K562 (cell line): Measurements from ENCODE around the gene TMEM234. TPM values are rescaled to one million over a fixed set of nuclear protein-coding genes. Genes with fewer than 3 reads are reported as not detected.
A peak's percentile ranks its signal among the peaks of the same experiment; 100 is the strongest.

ENCODE experiments used
- ARID3A ChIP-seq: IDR thresholded peaks from 2 replicates; pipeline ENCODE4 v1.6.1; 2012; ENCODE audit warnings: low read depth, low read length, improper control_type of control experiment, borderline replicate concordance
- BDP1 ChIP-seq: IDR thresholded peaks from 3 replicates; pipeline ENCODE4 v1.6.1; 2011; ENCODE audit not compliant: insufficient read length, insufficient read depth
- BHLHE40 ChIP-seq: IDR thresholded peaks from 2 replicates; pipeline ENCODE4 v1.6.1; 2011; ENCODE audit warnings: low read length, improper control_type of control experiment
- C11orf30 ChIP-seq: fragments of 450-650 bp; IDR thresholded peaks from 2 replicates; pipeline ENCODE4 v1.6.1; 2016; ENCODE audit warnings: low read depth, mild to moderate bottlenecking
- CBX2 ChIP-seq: fragments of 200-600 bp; sonication (generic); IDR thresholded peaks from one replicate; pipeline ENCODE4 v1.6.1; 2012; ENCODE audit warnings: mild to moderate bottlenecking, low read length, inconsistent platforms; ENCODE audit not compliant: insufficient read depth, poor library complexity, severe bottlenecking
- CCNT2 ChIP-seq: IDR thresholded peaks from 2 replicates; pipeline ENCODE4 v1.6.1; 2011; ENCODE audit warnings: borderline replicate concordance, low read depth, mild to moderate bottlenecking, moderate library complexity, mixed read lengths, low read length; ENCODE audit not compliant: insufficient read length; ENCODE audit errors: extremely low read depth
- CHCHD3 ChIP-seq: fragments of 250-450 bp; sonication (Bioruptor Pico); IDR thresholded peaks from 2 replicates; pipeline ENCODE4 v2.1.2; 2022; ENCODE audit warnings: mild to moderate bottlenecking
- EP300 ChIP-seq: IDR thresholded peaks from 2 replicates; pipeline ENCODE4 v1.6.1; 2012; ENCODE audit warnings: low read length, improper control_type of control experiment
- EP400 ChIP-seq: fragments of 450-650 bp; IDR thresholded peaks from 2 replicates; pipeline ENCODE4 v1.6.1; 2017; ENCODE audit warnings: antibody characterized with exemption, mild to moderate bottlenecking, moderate library complexity
- HDAC6 ChIP-seq: IDR thresholded peaks from 2 replicates; pipeline ENCODE4 v1.6.1; 2012; ENCODE audit warnings: low read depth, mild to moderate bottlenecking, control low read depth, inconsistent platforms, low read length, moderate library complexity
- HMGXB4 ChIP-seq: sonication (generic); formaldehyde crosslinking; IDR thresholded peaks from 2 replicates; pipeline ENCODE4 v1.8.1; 2023; ENCODE audit warnings: mild to moderate bottlenecking, missing genetic modification reagents
- IRF1 ChIP-seq: sonication (generic); formaldehyde crosslinking; IDR thresholded peaks from 2 replicates; pipeline ENCODE4 v1.8.0; 2022; ENCODE audit warnings: missing genetic modification reagents, mild to moderate bottlenecking, borderline replicate concordance
- KAT2B ChIP-seq: IDR thresholded peaks from one replicate; pipeline ENCODE4 v1.6.1; 2012; ENCODE audit warnings: low read depth, mild to moderate bottlenecking, control low read depth, inconsistent platforms, low read length, moderate library complexity
- KLF16 ChIP-seq: IDR thresholded peaks from 2 replicates; pipeline ENCODE4 v1.6.1; 2016; ENCODE audit warnings: antibody characterized with exemption
- MNT ChIP-seq, 2 experiments: fragments of 450-650 bp; conservative IDR thresholded peaks; 2 replicates each; pipeline ENCODE4 v1.6.1; 2017; ENCODE audit warnings: mild to moderate bottlenecking in 2 of 2, moderate library complexity in 2 of 2
- SMARCA4 ChIP-seq: fragments of 450-650 bp; IDR thresholded peaks from 2 replicates; pipeline ENCODE4 v1.6.1; 2016
- THRA ChIP-seq: fragments of 450-650 bp; IDR thresholded peaks from 2 replicates; pipeline ENCODE4 v1.6.1; 2017; ENCODE audit warnings: mild to moderate bottlenecking, moderate library complexity
- ZNF311 ChIP-seq: fragments of 250-450 bp; sonication (Bioruptor Pico); IDR thresholded peaks from 2 replicates; pipeline ENCODE4 v1.4.0; 2020; ENCODE audit warnings: mild to moderate bottlenecking, moderate library complexity
- ZNF57 ChIP-seq: fragments of 450-650 bp; formaldehyde crosslinking; IDR thresholded peaks from 2 replicates; pipeline ENCODE4 v1.4.0; 2020; ENCODE audit warnings: mild to moderate bottlenecking, moderate library complexity
- ZNF695 ChIP-seq: fragments of 450-650 bp; formaldehyde crosslinking; IDR thresholded peaks from 2 replicates; pipeline ENCODE4 v1.4.0; 2020; ENCODE audit warnings: mild to moderate bottlenecking, moderate library complexity
- polyA plus RNA-seq, 8 experiments: library from polyadenylated mRNA; depleted of rRNA in 4 of 8; stranded (reverse) in 5 of 8; unstranded in 3 of 8; fragments of >200 nt; fragmentation: Nextera tagmentation in 2 of 8; fragmentation: Illumina TruSeq in 1 of 8; extraction: Ambion mirVana in 2 of 8; extraction: Trizol in 1 of 8; gene quantifications; 2 replicates each; pipeline versions ENCODE4 v1.2.1 to v1.2.3, GENCODE V29; 2011 to 2014; ENCODE audit warnings: inconsistent platforms in 1 of 8, missing spikeins in 1 of 8
- total RNA-seq, 7 experiments: library from RNA; depleted of rRNA in 6 of 7; stranded (reverse); fragments of >200 nt in 6 of 7; fragmentation: Illumina TruSeq in 2 of 7; extraction: Trizol in 2 of 7; gene quantifications; 2 replicates each; pipeline versions ENCODE4 v1.2.1 to v1.2.3, GENCODE V29; 2011 to 2021; ENCODE audit warnings: low replicate concordance in 1 of 7

The TMEM234 gene
- total and polyA plus RNA-seq, 9 of the 15 experiments (the other 6 are each of a cell fraction or from before 2014, with no cell fraction given): 5.0 to 12.9 (median 7.6) TPM

GRCh38 chr1:32205401-32206370, 16.5 kb downstream of the TMEM234 start, which contains the start of gene IQCC (continued):
- TF ChIP-seq ZNF695 (no peak), HDAC6 (0 out of 2 replicates have a peak, but pooled peaks have one; percentile 75), ZNF57 (CRISPR knock-in tag) (no peak), C11orf30 (peak; percentile 98), BDP1 (no peak), ZNF311 (no peak), KAT2B (no peak), CCNT2 (peak; percentile 89), IRF1 (CRISPR knock-in tag) (0 out of 2 replicates have a peak, but pooled peaks have one; percentile 13), KLF16 (no peak), HMGXB4 (CRISPR knock-in tag) (peak; percentile 60; the same call in 1 of the 2 replicates), EP400 (peak; percentile 90), ARID3A (no peak), CBX2 (no peak), CHCHD3 (CRISPR knock-in tag) (0 out of 2 replicates have a peak, but pooled peaks have one; percentile 68), SMARCA4 (0 out of 2 replicates have a peak, but pooled peaks have one; percentile 25), MNT (conservative IDR thresholded peaks at IDR 0.05) (peak; percentile 86 to 90), THRA (no peak), EP300 (peak; percentile 43), BHLHE40 (peak; percentile 49)
